ENCODE data around the gene SNTA1.

SNTA1 gene

GRCh38 chr20:33423141-33423834 lies 20.3 kb downstream of the SNTA1 start:
- H3K27ac ChIP-seq = no peak overlapping the region
- TF ChIP-seq POLR2AphosphoS5 (IDR thresholded peaks at IDR 0.05; ENCODE audit: borderline replicate concordance, low read depth, low read length) = no peak
- no peak for DNase-seq (ENCODE audit: low read depth, low spot score)

DNA sequence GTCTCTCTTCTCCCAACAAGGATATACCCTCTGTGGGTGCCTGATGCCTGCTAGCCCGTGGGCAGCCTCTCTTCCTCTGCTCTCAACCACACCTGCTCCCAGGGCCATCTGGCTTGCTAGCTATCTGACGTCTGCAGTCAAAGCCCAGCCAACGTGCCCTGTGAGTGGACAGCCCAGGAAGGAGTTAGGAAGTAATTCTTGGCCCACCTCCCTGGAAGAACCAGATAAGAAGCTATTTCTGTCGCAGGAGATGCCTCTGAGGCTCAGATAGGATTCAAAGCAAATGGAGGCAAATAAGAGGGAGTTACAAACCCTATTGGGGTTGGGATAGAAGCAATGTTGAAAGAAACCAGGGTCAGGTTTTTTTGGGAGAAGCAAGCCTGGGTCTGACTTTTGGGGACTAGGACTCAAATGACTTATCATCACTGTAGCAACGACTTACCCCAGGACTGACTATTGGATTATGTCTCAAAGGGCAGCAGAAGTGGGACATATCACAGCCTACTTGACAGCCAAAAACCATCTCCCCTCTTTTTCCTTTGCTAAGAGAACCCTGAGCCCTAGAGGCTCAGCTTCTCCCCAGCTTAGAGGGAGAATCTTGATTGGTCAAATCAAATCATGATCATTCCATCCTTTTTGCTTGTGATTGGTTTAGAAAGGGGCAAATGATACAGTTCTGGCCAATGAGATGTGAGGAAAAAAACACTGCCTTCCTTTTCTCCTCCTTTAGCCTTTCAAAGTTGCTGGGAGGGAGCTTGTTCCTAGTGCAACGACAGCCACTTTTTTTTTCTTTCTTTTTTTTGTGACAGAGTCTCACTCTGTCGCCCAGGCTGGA lies 24.2 kb downstream of the SNTA1 start:
- H3K4me3 ChIP-seq = no peak overlapping the region
- no peak overlapping the region for H3K27ac ChIP-seq
- no peak for DNase-seq (ENCODE audit: low read depth, low spot score)

More at GRCh38 chr20:33423141-33423834, 20.3 kb downstream of the SNTA1 start:
- Histone ChIP-seq H3K4me3 (no peak overlapping the region), H3K9ac (ENCODE audit: insufficient read length) (no peak overlapping the region), H3K9me3 (ENCODE audit: low read depth, low read length) (no peaks in the 10 kb centered on the region), H3K36me3 (ENCODE audit: insufficient read depth, low read length) (no peaks in the 10 kb centered on the region)

DNA sequence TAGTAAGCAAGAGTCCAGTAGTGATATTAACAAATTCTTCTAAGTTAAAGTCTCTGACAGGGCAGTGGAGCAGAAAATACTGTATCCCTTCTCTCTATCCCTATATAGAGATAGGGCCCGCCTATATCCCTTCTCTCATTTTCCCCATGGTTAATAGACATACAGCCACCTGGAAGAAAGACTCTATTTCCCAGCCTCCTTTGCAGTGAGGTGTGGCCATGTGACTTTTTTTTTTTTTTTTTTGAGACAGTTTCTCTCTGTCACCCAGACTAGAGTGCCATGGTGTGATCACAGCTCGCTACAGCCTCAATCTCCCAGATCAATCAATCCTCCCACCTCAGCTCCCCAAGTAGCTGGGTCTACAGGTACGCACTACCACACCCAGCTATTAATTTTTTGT lies 25.5 kb downstream of the SNTA1 start:
- no peak for TF ChIP-seq EZH2 (IDR thresholded peaks at IDR 0.05)
- no peak for TF ChIP-seq POLR2AphosphoS5 (IDR thresholded peaks at IDR 0.05; ENCODE audit: borderline replicate concordance, low read depth, low read length)
- TF ChIP-seq FOXP2 (optimal IDR thresholded peaks at IDR 0.05; ENCODE audit: control extremely low read depth, extremely low read length, insufficient read depth) = no peak
- Histone ChIP-seq H3K9ac (ENCODE audit: insufficient read length) (no peak overlapping the region), H3K36me3 (ENCODE audit: insufficient read depth, low read length) (no peaks in the 10 kb centered on the region), H3K9me3 (ENCODE audit: low read depth, low read length) (no peaks in the 10 kb centered on the region), H3K4me3 (no peak overlapping the region), H3K27ac (no peak overlapping the region)
- no peak for DNase-seq (ENCODE audit: low read depth, low spot score)

More for the DNA sequence above, 24.2 kb downstream of the SNTA1 start:
- no peak for TF ChIP-seq FOXP2 (optimal IDR thresholded peaks at IDR 0.05; ENCODE audit: control extremely low read depth, extremely low read length, insufficient read depth)
- TF ChIP-seq POLR2AphosphoS5 (IDR thresholded peaks at IDR 0.05; ENCODE audit: borderline replicate concordance, low read depth, low read length) = no peak
- TF ChIP-seq EZH2 (IDR thresholded peaks at IDR 0.05) = no peak
- Histone ChIP-seq H3K9me3 (ENCODE audit: low read depth, low read length) (no peaks in the 10 kb centered on the region), H3K36me3 (ENCODE audit: insufficient read depth, low read length) (no peaks in the 10 kb centered on the region), H3K9ac (ENCODE audit: insufficient read length) (no peak overlapping the region)

DNA sequence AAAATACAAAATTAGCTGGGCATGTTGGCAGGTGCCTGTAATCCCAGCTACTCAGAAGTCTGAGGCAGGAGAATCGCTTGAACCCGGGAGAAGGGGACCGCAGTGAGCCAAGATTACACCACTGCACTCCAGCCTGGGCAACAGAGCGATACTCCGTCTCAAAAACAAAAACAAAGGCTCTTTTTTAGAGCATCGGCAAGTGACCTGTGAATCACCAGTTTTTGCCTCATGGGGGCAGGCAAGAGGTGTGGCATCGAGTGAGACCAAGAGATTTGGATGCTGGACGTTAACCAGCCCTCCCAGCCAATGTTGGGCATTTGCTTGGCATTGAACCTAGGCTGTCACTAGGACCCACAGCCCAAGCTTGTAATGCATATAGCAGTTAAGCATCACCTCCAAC lies 27.6 kb downstream of the SNTA1 start:
- no peak overlapping the region for H3K27ac ChIP-seq
- TF ChIP-seq FOXP2 (optimal IDR thresholded peaks at IDR 0.05; ENCODE audit: control extremely low read depth, extremely low read length, insufficient read depth) (no peak), POLR2AphosphoS5 (IDR thresholded peaks at IDR 0.05; ENCODE audit: borderline replicate concordance, low read depth, low read length) (no peak), EZH2 (IDR thresholded peaks at IDR 0.05) (no peak)
- no peak overlapping the region for H3K9ac ChIP-seq (ENCODE audit: insufficient read length)
- DNase-seq (ENCODE audit: low read depth, low spot score) = no peak
- H3K4me3 ChIP-seq = no peak overlapping the region
- H3K36me3 ChIP-seq (ENCODE audit: insufficient read depth, low read length) = no peaks in the 10 kb centered on the region
- H3K9me3 ChIP-seq (ENCODE audit: low read depth, low read length) = no peaks in the 10 kb centered on the region

DNA sequence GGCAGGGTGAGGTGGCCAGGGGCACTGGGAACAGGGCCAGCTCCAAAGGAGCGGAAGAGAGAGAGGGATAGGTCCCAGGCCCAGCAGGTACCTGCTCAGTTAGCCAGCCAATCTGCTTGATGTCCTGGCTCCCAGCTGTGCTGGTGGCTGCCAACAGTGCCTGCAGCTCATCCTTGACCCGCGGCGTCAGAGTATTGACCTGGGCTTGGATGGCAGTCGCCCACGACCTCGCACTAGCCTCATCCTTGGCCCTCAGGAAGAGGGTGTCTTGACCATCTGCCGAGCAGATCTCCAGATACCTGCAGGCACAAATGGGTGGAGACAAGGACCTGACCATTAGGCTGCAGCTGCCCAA lies 31.1 kb downstream of the SNTA1 start:
- H3K36me3 ChIP-seq (ENCODE audit: insufficient read depth, low read length) = peaks cover 3% of the 10 kb centered on the region; the same call in 1 of the 2 replicates
- no peak for DNase-seq (ENCODE audit: low read depth, low spot score)
- no peak overlapping the region for H3K27ac ChIP-seq
- H3K9ac ChIP-seq (ENCODE audit: insufficient read length) = no peak overlapping the region
- no peaks in the 10 kb centered on the region for H3K9me3 ChIP-seq (ENCODE audit: low read depth, low read length)
- no peak for TF ChIP-seq EZH2 (IDR thresholded peaks at IDR 0.05)
- TF ChIP-seq POLR2AphosphoS5 (IDR thresholded peaks at IDR 0.05; ENCODE audit: borderline replicate concordance, low read depth, low read length) = no peak
- no peak for TF ChIP-seq FOXP2 (optimal IDR thresholded peaks at IDR 0.05; ENCODE audit: control extremely low read depth, extremely low read length, insufficient read depth)
- H3K4me3 ChIP-seq = no peak overlapping the region

DNA sequence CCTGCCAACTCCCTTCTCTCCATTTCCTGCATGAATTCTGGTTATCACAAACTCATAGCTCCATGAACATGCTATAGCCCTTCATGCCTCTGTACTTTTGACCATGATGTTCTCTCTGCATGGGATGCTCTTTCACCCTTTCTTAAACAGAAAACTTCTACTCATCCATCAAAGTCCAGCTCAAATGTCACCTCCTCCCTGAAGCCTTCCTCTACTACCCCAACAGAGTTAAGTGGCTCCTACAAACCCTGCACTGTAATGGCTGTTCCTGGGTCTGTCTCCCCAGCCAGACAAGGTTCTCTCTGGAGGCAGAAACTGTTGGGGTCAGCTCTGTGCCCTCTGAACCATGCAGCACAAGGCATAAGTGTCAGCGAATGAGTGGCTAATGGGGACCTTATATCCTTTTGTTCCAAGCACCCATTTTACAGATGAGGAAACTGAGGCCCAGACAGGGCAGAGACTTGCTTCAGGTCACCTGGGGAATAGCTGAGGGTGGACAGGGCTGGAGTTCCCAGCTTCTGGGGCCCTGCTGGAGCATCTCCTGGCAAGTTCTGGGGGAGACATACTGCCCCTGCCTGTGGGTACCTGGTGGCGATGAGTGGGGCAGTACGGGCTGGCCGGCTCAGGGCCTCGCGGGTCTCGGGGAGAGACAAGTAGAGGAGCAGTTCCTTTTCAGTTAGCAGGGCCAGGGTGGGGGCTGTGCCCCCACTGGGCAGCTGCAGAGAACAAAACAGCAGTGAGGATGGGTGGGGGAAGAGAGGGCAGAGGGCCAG lies 31.7 kb downstream of the SNTA1 start:
- DNase-seq (ENCODE audit: low read depth, low spot score) = no peak
- H3K9ac ChIP-seq (ENCODE audit: insufficient read length) = no peak overlapping the region
- no peaks in the 10 kb centered on the region for H3K9me3 ChIP-seq (ENCODE audit: low read depth, low read length)
- TF ChIP-seq FOXP2 (optimal IDR thresholded peaks at IDR 0.05; ENCODE audit: control extremely low read depth, extremely low read length, insufficient read depth) (no peak), EZH2 (IDR thresholded peaks at IDR 0.05) (no peak), POLR2AphosphoS5 (IDR thresholded peaks at IDR 0.05; ENCODE audit: borderline replicate concordance, low read depth, low read length) (no peak)
- no peak overlapping the region for H3K4me3 ChIP-seq
- no peak overlapping the region for H3K27ac ChIP-seq
- peaks cover 8% of the 10 kb centered on the region; the same call in 1 of the 2 replicates for H3K36me3 ChIP-seq (ENCODE audit: insufficient read depth, low read length)

DNA sequence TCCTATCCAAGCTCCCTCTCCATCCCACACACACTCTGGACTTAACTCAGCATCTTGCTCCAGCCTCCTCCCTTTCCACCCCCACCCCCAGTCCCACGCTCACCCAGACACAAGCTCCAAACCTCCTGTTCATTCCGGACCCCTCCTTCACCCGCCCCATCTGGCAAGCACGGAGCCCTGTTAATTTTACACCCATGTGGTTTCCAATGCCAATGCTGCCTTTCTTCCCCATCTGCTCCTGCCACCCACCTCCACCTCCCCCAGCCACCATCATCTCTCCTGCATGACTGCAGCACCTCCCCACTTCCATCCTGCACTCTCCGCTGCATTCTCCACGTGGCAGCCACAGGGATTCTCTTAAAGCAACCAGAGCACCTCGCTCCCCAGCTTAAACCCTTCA lies 32.3 kb downstream of the SNTA1 start:
- H3K27ac ChIP-seq = no peak overlapping the region

More for the DNA sequence above, 32.3 kb downstream of the SNTA1 start:
- H3K9ac ChIP-seq (ENCODE audit: insufficient read length) = no peak overlapping the region
- peaks cover 8% of the 10 kb centered on the region; the same call in 1 of the 2 replicates for H3K36me3 ChIP-seq (ENCODE audit: insufficient read depth, low read length)
- H3K4me3 ChIP-seq = no peak overlapping the region
- no peak for TF ChIP-seq EZH2 (IDR thresholded peaks at IDR 0.05)
- TF ChIP-seq FOXP2 (optimal IDR thresholded peaks at IDR 0.05; ENCODE audit: control extremely low read depth, extremely low read length, insufficient read depth) = no peak
- no peak for TF ChIP-seq POLR2AphosphoS5 (IDR thresholded peaks at IDR 0.05; ENCODE audit: borderline replicate concordance, low read depth, low read length)
- no peaks in the 10 kb centered on the region for H3K9me3 ChIP-seq (ENCODE audit: low read depth, low read length)
- no peak for DNase-seq (ENCODE audit: low read depth, low spot score)
